Testis (tissue), 3 donors: ENCODE results near the gene ALKBH1. TPM values are rescaled to one million over a fixed set of nuclear protein-coding genes. Genes with fewer than 3 reads are reported as not detected.

Source experiments
- DNase-seq: peaks from one replicate; pipeline ENCODE4 v3.0.0-alpha.2; 2019
- H3K27ac ChIP-seq, 2 donors: fragments of 200-600 bp; sonication (generic); one replicate each; pipeline ENCODE4 v1.5.1; 2019
- H3K27me3 ChIP-seq: fragments of 200-600 bp; sonication (generic); one replicate; pipeline ENCODE4 v1.5.1; 2019
- H3K36me3 ChIP-seq: fragments of 200-600 bp; sonication (generic); one replicate; pipeline ENCODE4 v1.5.1; 2017; ENCODE audit warnings: low read depth; ENCODE audit errors: missing control alignments
- H3K4me1 ChIP-seq: fragments of 200-600 bp; sonication (generic); one replicate; pipeline ENCODE4 v1.5.1; 2019
- H3K4me3 ChIP-seq, 2 donors: fragments of 200-600 bp; sonication (generic); one replicate each; pipeline ENCODE4 v1.5.1; 2017 to 2019
- H3K9me3 ChIP-seq: fragments of 200-600 bp; sonication (generic); one replicate; pipeline ENCODE4 v1.5.1; 2017
- CTCF ChIP-seq, 3 experiments: fragments of 450-650 bp in 2 of 3; fragments of 200-600 bp in 1 of 3; sonication (generic) in 1 of 3; IDR thresholded peaks; one replicate each; pipeline ENCODE4 v1.5.1; 2016 to 2019; ENCODE audit warnings: antibody characterized with exemption in 3 of 3, mild to moderate bottlenecking in 2 of 3, moderate library complexity in 1 of 3
- POLR2A ChIP-seq: fragments of 450-650 bp; IDR thresholded peaks from one replicate; pipeline ENCODE4 v1.6.1; 2017; ENCODE audit warnings: antibody characterized with exemption, mild to moderate bottlenecking, moderate library complexity
- WGBS, 2 donors: methylation state at CpG; one replicate each; pipeline ENCODE4 v1.1.5; 2018; 5-methylcytosine and 5-hydroxymethylcytosine counted together
- intact Hi-C: fragments of 100-400 bp; cut with DNase I; formaldehyde crosslinking; loops from one replicate; pipeline ENCODE4 v1.15.1; 2023; ENCODE audit warnings: low total_unique reads
- polyA plus RNA-seq: library from polyadenylated mRNA; stranded (reverse); fragments of 350-450 nt; fragmentation: Illumina TruSeq; extraction: RNeasy Lipid Tissue Mini Kit (QIAGEN cat#74804); gene quantifications from one replicate; pipeline ENCODE4 v1.2.3, GENCODE V29; 2014; ENCODE audit warnings: low read depth, low replicate concordance; ENCODE audit not compliant: insufficient read depth
- small RNA-seq, 2 donors: library from RNA; depleted of rRNA; stranded (forward); fragments of <200 nt; gene quantifications; one replicate each; pipeline ENCODE3, GENCODE V24; 2016
- total RNA-seq, 2 donors: library from RNA; depleted of rRNA; stranded (reverse); fragments of >200 nt; gene quantifications; one replicate each; pipeline ENCODE4 v1.2.3, GENCODE V29; 2016

Gene ALKBH1
- total and polyA plus RNA-seq, 3 donors from 2014 or later: 17.9 to 19.2 (median 18.4) TPM

DNA sequence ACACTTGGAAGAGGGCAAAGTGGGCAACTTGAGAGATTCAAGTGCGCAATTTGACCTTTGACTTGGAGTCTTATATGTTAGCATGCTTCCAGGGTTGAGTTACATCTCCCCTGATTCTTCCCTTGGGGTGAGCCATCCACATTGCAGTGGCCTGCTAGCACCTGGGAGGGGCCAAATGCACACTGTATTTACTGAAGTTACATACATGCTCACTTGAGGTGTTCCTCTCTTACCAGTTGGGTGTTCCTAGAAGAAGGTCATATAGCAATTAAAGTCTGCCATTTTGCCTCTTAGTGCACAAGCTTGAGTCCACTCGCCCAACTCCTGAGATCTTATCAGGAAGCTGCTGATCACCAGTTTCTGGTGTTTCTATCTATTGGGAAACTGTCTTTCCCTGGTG, 77.7 kb downstream of the ALKBH1 start:
- Histone ChIP-seq H3K4me3 (no peak overlapping the region), H3K9me3 (no peaks in the 10 kb centered on the region), H3K27ac (no peak overlapping the region), H3K36me3 (no peaks in the 10 kb centered on the region), H3K27me3 (no peaks in the 10 kb centered on the region), H3K4me1 (no peaks in the 10 kb centered on the region)
- 57 to 65% methylated on average over 2 of the region's 2 CpGs for WGBS, 2 donors
- DNase-seq: no peak
- TF ChIP-seq CTCF (IDR thresholded peaks at IDR 0.05) (no peak), POLR2A (no peak)
- intact Hi-C loops: no loop called here

DNA sequence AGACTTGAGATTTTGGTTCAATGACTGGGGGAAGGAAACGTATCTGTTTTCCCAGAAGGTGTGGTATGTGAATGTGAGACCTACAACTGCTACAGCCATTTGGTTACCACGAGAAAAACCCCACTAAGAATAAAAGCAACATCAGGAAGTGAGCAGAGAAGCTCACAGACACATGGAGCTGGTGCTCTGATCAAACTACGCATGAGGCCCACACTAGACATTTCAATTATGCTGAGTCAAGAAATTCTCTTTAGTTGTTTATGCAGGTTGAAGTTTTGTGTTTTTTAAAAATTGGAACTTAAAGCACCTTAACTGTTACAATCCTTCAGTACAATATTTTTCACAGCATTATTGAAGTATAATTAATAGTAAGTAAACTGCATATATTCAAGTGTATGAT, 82.5 kb downstream of the ALKBH1 start:
- WGBS, 2 donors: 73 to 80% methylated on average over 3 of the region's 3 CpGs
- Histone ChIP-seq H3K36me3 (no peaks in the 10 kb centered on the region), H3K4me1 (no peaks in the 10 kb centered on the region), H3K27ac (no peak overlapping the region), H3K27me3 (no peaks in the 10 kb centered on the region), H3K4me3 (no peak overlapping the region), H3K9me3 (no peaks in the 10 kb centered on the region)
- no peak for DNase-seq
- TF ChIP-seq CTCF (IDR thresholded peaks at IDR 0.05) (no peak), POLR2A (no peak)
- intact Hi-C loops: no loop called here

DNA sequence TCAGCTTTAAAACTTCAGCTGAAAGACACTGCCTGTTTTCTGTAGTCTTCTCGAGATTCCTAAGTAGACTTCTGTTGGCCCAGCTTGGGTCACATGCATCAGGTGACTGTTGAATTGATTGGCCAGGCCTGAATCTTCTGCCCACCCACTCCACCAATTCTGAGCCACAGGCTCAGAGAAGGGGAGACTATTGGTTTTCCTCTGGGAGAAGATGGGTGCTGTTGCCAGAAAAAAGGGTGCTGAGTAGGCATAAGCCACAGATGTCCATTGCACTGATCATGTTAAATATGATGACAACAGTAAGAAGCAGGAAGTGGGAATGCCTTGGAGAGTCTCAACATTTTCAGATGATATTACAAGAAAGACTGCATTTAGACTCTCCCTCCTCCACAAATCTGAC, 84.6 kb downstream of the ALKBH1 start:
- H3K4me3 ChIP-seq: no peak overlapping the region
- WGBS, 2 donors: 75 to 84% methylated on average over 1 of the region's 1 CpG
- no peak for DNase-seq
- H3K4me1 ChIP-seq: no peaks in the 10 kb centered on the region
- TF ChIP-seq CTCF (IDR thresholded peaks at IDR 0.05): no peak
- TF ChIP-seq POLR2A: no peak
- no peaks in the 10 kb centered on the region for H3K9me3 ChIP-seq
- intact Hi-C loops: no loop called here
- H3K27me3 ChIP-seq: no peaks in the 10 kb centered on the region
- no peaks in the 10 kb centered on the region for H3K36me3 ChIP-seq
- no peak overlapping the region for H3K27ac ChIP-seq

Small RNAs within 50 kb of the gene (small RNA-seq; reads per million reads assigned to genes)
- 0 reads per million in 2 donors for gene COX6CP11

Other genes starting within 250 kb of the ALKBH1 start
- gene AHSA1, start 249.9 kb downstream of the ALKBH1 start, total RNA-seq: 100 to 1,000 TPM; 250 to 379 TPM
- gene AHSA1, start 249.9 kb downstream of the ALKBH1 start, polyA plus RNA-seq: 303 TPM
- gene ISM2, start 209.2 kb downstream of the ALKBH1 start, total RNA-seq: 10 to 100 TPM in 1 of 2 donors, 1 to 10 TPM in 1; 6.2 to 28.7 TPM
- gene ISM2, start 209.2 kb downstream of the ALKBH1 start, polyA plus RNA-seq: 4.4 TPM
- gene SPTLC2, start 91.4 kb downstream of the ALKBH1 start, total RNA-seq: 10 to 100 TPM; 21.5 to 24.5 TPM
- 11.1 TPM for gene SPTLC2, start 91.4 kb downstream of the ALKBH1 start, polyA plus RNA-seq
- 100 to 1,000 TPM; 101 to 133 TPM for gene SLIRP, start 80 bp upstream of the ALKBH1 start, total RNA-seq
- 214 TPM for gene SLIRP, start 80 bp upstream of the ALKBH1 start, polyA plus RNA-seq
- gene SNW1, start 53.1 kb upstream of the ALKBH1 start, total RNA-seq: 10 to 100 TPM; 58.7 to 64.7 TPM
- gene SNW1, start 53.1 kb upstream of the ALKBH1 start, polyA plus RNA-seq: 110 TPM
- 10 to 100 TPM; 12.3 to 14.3 TPM for gene ADCK1, start 92.1 kb upstream of the ALKBH1 start, total RNA-seq
- 7.5 TPM for gene ADCK1, start 92.1 kb upstream of the ALKBH1 start, polyA plus RNA-seq